Fibroblast of mammary gland (primary cell): ENCODE data around the gene DDHD1.

Source experiments
- DNase-seq: peaks from one replicate; pipeline ENCODE4 v3.0.0-alpha.2; 2010; ENCODE audit warnings: low read depth
- H3K4me3 ChIP-seq: 2 replicates; pipeline ENCODE4 v1.5.1; 2011; ENCODE audit warnings: low read depth, mild to moderate bottlenecking, low read length, moderate library complexity; ENCODE audit not compliant: control insufficient read depth
- TF ChIP-seq, protein P1 (sequence below): conservative IDR thresholded peaks from 2 replicates; pipeline ENCODE4 v1.5.1; 2011; ENCODE audit warnings: low read depth, low read length, inconsistent platforms; ENCODE audit not compliant: control insufficient read depth, insufficient read depth

The DDHD1 gene

DNA sequence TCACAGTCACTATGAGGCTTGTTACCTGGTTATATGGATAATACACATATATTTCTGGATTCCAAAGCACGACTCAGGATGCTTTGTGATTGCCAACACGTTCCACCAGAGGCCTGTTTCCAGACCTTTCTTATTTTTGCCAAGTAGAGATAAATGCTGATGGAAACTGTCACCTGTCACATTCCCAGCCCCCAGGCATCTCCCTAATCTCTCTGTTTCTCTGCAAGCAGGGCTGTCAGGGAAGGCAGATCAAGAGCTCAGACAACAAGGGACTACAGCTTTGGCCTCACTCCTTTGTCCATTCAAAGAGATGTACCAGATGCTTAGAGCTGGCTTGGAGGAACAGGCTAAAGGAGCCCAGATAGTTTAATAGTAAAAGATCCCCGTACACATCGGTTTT lies 21.8 kb upstream of the DDHD1 start:
- DNase-seq: no peak
- H3K4me3 ChIP-seq: no peak overlapping the region
- TF ChIP-seq, protein P1, sequence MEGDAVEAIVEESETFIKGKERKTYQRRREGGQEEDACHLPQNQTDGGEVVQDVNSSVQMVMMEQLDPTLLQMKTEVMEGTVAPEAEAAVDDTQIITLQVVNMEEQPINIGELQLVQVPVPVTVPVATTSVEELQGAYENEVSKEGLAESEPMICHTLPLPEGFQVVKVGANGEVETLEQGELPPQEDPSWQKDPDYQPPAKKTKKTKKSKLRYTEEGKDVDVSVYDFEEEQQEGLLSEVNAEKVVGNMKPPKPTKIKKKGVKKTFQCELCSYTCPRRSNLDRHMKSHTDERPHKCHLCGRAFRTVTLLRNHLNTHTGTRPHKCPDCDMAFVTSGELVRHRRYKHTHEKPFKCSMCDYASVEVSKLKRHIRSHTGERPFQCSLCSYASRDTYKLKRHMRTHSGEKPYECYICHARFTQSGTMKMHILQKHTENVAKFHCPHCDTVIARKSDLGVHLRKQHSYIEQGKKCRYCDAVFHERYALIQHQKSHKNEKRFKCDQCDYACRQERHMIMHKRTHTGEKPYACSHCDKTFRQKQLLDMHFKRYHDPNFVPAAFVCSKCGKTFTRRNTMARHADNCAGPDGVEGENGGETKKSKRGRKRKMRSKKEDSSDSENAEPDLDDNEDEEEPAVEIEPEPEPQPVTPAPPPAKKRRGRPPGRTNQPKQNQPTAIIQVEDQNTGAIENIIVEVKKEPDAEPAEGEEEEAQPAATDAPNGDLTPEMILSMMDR: no peak

GRCh38 chr14:53168786-53169185 lies 15.7 kb upstream of the DDHD1 start:
- no peak for DNase-seq
- H3K4me3 ChIP-seq: no peak overlapping the region
- TF ChIP-seq, protein P1: no peak

DNA sequence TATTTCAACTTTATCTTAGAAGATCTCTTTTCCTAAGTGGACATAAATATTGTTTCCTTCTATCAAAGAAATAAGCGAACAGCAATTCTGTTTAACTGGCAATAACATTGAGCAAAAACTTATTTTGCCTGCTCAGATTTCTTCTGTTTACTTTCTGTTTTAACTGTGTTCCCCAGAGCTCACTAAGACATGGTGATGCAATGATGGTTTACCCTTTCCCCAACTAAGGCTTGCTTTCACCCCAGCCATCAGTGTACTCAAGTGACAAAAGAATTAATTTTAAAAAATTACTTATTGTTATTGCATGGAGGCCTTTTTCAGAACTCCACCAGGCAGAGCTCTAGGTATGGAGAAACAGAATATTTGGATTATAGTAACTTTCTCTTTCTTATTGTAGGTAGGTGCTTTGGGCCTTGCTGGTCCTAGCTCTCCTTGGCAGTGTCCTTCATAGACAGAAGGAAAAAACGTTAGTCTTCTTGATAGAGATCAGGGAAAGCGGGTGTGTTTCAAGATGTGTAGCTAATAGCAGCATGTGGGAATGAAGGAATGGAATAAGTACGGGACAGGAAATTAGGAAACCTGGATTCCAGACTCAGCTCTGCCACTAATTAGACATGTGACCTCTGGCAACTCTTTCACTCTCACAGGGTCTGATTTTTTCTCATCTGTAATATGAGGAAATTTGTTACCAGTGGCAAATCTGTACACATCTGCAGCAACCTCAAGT lies 14.6 kb upstream of the DDHD1 start:
- peak; percentile 69 for DNase-seq
- no peak overlapping the region for H3K4me3 ChIP-seq
- TF ChIP-seq, protein P1: no peak

DNA sequence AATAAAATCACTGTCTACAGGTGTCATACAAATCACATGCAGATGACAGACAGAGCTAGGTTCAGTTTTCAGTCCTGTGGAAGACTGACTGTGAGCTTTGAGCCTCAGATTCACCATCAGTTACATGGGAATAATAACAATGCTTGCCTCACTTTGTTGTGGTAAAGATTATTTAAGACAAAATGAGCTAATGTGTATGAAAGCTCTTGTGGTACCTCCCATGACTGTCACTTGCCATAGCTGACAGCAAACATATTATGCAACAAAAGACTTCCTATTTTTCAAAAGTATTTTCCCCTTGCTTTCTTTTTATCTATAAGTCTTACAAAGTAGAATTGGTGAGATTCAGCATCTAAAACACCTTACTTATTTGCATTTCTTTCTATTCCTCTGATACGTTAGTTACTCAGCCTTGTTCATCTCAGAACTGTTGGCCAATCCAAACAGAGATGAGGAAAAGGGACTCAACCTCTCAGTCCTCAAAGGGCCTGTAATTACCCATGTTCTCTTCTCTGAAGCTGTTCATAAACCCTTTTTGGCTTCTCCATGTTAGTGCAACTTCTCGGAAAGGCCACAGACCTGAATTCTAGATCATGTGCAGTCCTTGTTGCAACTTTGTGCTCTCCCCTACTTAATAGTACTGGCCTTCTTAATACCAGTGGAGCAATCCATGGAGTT lies 8.8 kb upstream of the DDHD1 start:
- no peak for DNase-seq
- no peak overlapping the region for H3K4me3 ChIP-seq
- TF ChIP-seq, protein P1: no peak

DNA sequence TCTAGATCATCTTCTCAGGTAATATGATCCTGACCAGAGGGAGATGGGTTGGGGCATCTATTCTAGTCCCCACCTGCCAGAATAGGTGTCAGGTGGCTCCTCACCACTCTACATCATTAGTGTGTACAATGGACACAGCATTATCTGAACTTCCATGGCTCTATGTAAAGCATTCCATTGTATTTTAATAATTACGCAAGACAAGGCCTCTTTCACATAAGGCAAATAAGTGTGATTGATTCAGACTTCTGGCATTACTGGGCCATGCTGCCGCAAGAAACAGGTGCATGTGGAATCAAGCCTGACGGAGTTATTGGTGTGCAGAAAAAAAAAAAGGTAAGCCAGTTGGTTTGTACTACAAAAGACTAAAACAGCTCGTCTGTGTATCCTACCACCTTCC lies 3.1 kb upstream of the DDHD1 start:
- TF ChIP-seq, protein P1: no peak
- H3K4me3 ChIP-seq: no peak overlapping the region
- DNase-seq: no peak

DNA sequence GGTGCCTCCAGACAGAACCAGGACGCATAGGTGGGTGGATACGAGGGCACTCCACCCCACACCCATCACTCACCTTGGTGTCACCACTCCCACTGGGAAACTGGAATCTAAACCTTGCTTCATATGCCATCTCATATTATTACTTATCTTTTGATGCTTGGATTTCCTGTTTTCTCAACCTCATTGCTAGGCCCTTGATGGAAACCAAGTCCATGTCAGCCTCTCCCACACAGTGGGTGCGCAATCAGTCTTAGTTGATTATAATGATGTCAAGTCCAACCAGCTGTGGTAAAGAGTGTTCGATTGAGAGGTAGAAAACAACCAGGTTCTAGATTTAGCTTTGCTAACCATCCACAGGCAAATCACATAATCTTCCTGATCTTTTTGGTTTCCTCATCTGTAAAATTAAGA lies 584 bp upstream of the DDHD1 start:
- peak overlapping the region; percentile 49 for H3K4me3 ChIP-seq
- DNase-seq: no peak
- TF ChIP-seq, protein P1: no peak
